ENCODE data around the gene MNAT1.

The MNAT1 gene

DNA sequence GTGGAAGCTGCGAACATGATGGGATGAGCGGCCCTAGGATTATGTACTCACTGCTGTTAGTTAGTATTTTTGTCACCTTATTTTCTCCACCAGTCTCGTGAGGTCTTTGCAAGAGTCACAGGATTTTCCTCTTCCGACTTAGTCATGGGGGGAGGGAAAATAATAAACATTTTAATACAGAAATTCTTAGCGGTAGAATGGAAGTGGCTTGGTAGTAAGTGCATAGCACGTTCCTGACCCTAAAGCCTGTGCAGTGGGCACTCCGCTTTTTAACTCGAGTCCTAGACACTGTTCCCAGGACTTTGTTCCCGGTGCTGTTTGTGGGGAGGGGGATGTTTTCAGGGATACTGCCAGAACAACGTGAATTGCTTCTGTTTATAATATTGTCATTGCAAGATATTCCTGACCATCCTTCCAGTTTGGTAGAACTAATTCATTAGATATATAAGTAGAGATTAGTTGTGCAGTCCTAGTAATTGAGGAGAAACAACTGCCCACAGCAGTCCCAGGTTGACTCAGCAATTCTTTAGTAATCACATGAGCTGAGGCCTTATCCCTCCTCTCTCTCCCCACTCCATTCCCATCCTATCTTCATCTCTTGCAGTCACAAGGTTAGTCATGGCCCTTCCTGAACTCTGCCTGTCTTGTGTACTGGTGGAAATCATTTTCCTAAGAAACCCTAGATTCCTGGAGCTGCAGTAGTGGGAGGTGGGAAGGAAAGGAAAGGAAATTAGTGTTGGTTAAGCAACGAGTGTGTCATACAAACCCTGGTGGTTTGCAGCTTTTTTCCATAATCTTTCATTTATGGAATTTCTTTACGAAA, 247.3 kb downstream of the MNAT1 start:
- no peaks in the 10 kb centered on the region for H3K27me3 ChIP-seq (ENCODE audit: control insufficient read depth, insufficient read depth, low read length)
- H3K36me3 ChIP-seq (ENCODE audit: control insufficient read depth, insufficient read depth, low read length), result peaks cover 35% of the 10 kb centered on the region
- peak overlapping the region; percentile 83 for H3K27ac ChIP-seq (ENCODE audit: low read depth, low read length)
- no peaks in the 10 kb centered on the region for H3K9me3 ChIP-seq (ENCODE audit: control insufficient read depth, insufficient read depth, low read length)
- peak overlapping the region; percentile 88 for H3K4me3 ChIP-seq (ENCODE audit: low read depth, low read length)
- peak overlapping the region; percentile 92 for H3K9ac ChIP-seq (ENCODE audit: low read depth, low read length)
- H3K4me1 ChIP-seq (ENCODE audit: control insufficient read depth, insufficient read depth, low read length), result 0 out of 2 replicates have a peak, but pooled peaks cover 6% of the 10 kb centered on the region

DNA sequence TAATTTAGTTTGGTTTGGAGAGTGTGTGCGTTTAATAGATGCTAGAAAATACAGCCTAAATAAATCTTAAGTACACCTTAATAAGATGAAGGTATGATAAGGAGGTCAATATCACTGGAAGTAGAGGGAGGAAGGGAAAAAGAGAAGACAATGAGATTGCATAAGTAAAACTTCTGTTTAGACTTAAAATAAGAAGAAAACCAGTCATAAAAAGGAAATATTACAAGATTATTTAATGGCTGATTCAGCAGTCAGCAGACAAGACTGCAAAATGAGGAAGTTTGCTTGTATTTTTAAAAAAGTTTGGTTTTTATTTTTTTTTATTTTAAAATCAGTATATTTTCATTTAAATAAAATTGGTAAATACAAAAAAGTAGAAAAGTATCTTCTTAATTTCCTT, 249.6 kb downstream of the MNAT1 start:
- Histone ChIP-seq H3K4me1 (ENCODE audit: control insufficient read depth, insufficient read depth, low read length) (0 out of 2 replicates have a peak, but pooled peaks cover 6% of the 10 kb centered on the region), H3K4me3 (ENCODE audit: low read depth, low read length) (no peak overlapping the region), H3K27me3 (ENCODE audit: control insufficient read depth, insufficient read depth, low read length) (no peaks in the 10 kb centered on the region), H3K9ac (ENCODE audit: low read depth, low read length) (no peak overlapping the region), H3K36me3 (ENCODE audit: control insufficient read depth, insufficient read depth, low read length) (peaks cover 15% of the 10 kb centered on the region), H3K9me3 (ENCODE audit: control insufficient read depth, insufficient read depth, low read length) (no peaks in the 10 kb centered on the region), H3K27ac (ENCODE audit: low read depth, low read length) (no peak overlapping the region)

DNA sequence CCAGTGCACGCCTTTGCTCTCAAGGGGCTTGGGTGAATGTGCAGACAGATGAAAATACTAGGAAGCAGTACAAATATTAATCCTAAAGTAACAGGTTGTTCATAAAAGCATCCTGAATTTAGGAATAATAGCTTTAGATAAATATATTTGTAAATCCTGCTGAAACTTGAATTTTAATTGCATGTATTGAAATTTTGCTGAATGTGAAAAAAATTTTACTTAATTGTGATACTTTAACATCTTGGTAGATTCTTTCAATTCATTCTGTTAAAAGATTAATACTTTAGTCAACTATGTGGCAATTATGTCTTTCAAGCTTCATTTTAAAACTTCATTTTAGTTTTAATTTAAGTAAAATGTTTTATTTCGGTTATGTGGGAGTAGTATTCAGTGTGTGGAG, 251.9 kb downstream of the MNAT1 start:
- no peaks in the 10 kb centered on the region for H3K9me3 ChIP-seq (ENCODE audit: control insufficient read depth, insufficient read depth, low read length)
- H3K4me3 ChIP-seq (ENCODE audit: low read depth, low read length), result no peak overlapping the region
- H3K4me1 ChIP-seq (ENCODE audit: control insufficient read depth, insufficient read depth, low read length), result 0 out of 2 replicates have a peak, but pooled peaks cover 6% of the 10 kb centered on the region
- H3K36me3 ChIP-seq (ENCODE audit: control insufficient read depth, insufficient read depth, low read length), result peaks cover 23% of the 10 kb centered on the region; the same call in 1 of the 2 replicates
- H3K27me3 ChIP-seq (ENCODE audit: control insufficient read depth, insufficient read depth, low read length), result no peaks in the 10 kb centered on the region
- no peak overlapping the region for H3K9ac ChIP-seq (ENCODE audit: low read depth, low read length)
- no peak overlapping the region for H3K27ac ChIP-seq (ENCODE audit: low read depth, low read length)

DNA sequence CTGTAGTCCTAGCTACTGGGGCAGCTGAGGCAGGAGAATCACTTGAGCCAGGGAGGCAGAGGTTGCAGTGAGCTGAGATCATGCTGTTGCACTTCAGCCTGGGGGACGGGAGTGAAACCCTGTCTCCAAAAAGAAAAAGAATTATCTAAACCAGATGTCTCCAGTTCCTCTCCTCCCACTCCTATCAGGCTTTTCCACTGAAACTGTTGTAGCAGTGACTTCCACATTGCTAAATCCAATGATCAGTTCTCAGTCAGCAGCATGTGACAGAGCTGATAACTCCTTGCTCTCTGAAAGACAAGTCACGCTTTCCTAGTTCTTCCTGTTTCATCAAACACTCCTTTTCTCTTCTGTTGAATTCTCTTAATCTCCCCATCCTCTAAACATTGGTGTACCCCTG, 255.0 kb downstream of the MNAT1 start:
- H3K4me3 ChIP-seq (ENCODE audit: low read depth, low read length), result no peak overlapping the region
- H3K36me3 ChIP-seq (ENCODE audit: control insufficient read depth, insufficient read depth, low read length), result peaks cover 27% of the 10 kb centered on the region; the same call in 1 of the 2 replicates
- H3K9me3 ChIP-seq (ENCODE audit: control insufficient read depth, insufficient read depth, low read length), result no peaks in the 10 kb centered on the region
- H3K27me3 ChIP-seq (ENCODE audit: control insufficient read depth, insufficient read depth, low read length), result no peaks in the 10 kb centered on the region
- H3K9ac ChIP-seq (ENCODE audit: low read depth, low read length), result no peak overlapping the region
- no peaks in the 10 kb centered on the region for H3K4me1 ChIP-seq (ENCODE audit: control insufficient read depth, insufficient read depth, low read length)
- no peak overlapping the region for H3K27ac ChIP-seq (ENCODE audit: low read depth, low read length)

DNA sequence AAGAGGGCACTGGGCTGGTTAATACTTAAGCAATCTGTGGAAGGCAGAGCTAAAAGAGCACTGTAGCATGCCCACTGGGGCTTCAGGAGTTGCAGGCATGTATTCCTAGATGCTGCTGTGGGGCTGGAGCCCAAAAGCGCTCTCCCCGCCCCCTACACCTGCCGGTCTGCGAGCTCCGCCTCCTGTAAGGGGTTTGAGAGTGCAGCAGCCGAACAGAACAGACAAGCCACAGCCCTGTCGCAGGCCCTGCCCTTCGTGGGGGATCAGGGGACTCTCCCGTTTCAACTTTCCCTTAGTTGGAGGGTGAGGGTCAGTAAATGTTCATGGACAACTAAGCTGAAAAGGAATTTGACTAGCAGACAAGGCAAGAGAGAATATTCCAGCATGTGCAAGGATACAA, 264.1 kb downstream of the MNAT1 start:
- no peaks in the 10 kb centered on the region for H3K36me3 ChIP-seq (ENCODE audit: control insufficient read depth, insufficient read depth, low read length)
- H3K27ac ChIP-seq (ENCODE audit: low read depth, low read length), result no peak overlapping the region
- no peaks in the 10 kb centered on the region for H3K9me3 ChIP-seq (ENCODE audit: control insufficient read depth, insufficient read depth, low read length)
- no peak overlapping the region for H3K9ac ChIP-seq (ENCODE audit: low read depth, low read length)
- H3K4me3 ChIP-seq (ENCODE audit: low read depth, low read length), result no peak overlapping the region
- no peaks in the 10 kb centered on the region for H3K4me1 ChIP-seq (ENCODE audit: control insufficient read depth, insufficient read depth, low read length)
- no peaks in the 10 kb centered on the region for H3K27me3 ChIP-seq (ENCODE audit: control insufficient read depth, insufficient read depth, low read length)

DNA sequence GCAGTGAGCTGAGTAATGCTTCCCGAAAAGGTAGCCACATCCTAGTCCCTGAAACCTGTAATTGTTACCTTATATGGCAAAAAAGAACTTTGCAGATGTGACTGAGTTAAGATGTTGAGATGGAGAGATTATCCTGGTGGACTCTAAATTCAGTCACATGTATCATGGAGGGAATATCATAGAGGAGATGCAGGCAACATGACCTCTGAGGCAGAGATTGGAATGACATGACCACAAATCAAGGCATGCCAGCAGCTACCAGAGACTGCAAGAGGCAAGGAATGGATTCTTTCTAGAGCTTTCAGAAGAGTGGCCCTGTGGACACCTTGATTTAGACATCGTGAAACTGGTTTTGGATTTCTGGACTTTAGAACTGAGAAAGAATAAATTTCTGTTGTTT, 265.0 kb downstream of the MNAT1 start:
- Histone ChIP-seq H3K27ac (ENCODE audit: low read depth, low read length) (no peak overlapping the region), H3K9me3 (ENCODE audit: control insufficient read depth, insufficient read depth, low read length) (no peaks in the 10 kb centered on the region), H3K27me3 (ENCODE audit: control insufficient read depth, insufficient read depth, low read length) (no peaks in the 10 kb centered on the region), H3K36me3 (ENCODE audit: control insufficient read depth, insufficient read depth, low read length) (no peaks in the 10 kb centered on the region), H3K4me3 (ENCODE audit: low read depth, low read length) (no peak overlapping the region), H3K9ac (ENCODE audit: low read depth, low read length) (no peak overlapping the region), H3K4me1 (ENCODE audit: control insufficient read depth, insufficient read depth, low read length) (no peaks in the 10 kb centered on the region)

DNA sequence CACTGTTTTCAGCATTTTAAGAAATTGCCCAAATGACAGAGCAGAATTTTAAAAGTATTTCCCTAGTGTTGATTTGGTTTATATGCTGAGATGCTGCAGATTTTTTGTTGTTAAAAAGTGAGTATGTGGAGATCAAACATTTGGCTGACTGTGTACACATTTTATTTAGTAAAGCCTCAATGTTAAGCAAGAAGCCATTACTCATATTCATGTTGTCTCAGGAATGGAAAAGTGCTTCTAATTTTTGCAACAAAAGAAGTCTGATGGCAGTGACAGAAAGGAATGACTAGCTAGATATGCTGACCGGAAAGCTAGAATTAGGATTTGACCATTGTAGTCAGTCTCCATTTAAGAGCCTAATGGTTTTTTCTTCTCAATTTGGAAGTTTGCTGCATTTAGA, 269.0 kb downstream of the MNAT1 start:
- no peaks in the 10 kb centered on the region for H3K27me3 ChIP-seq (ENCODE audit: control insufficient read depth, insufficient read depth, low read length)
- no peaks in the 10 kb centered on the region for H3K36me3 ChIP-seq (ENCODE audit: control insufficient read depth, insufficient read depth, low read length)
- no peak overlapping the region for H3K4me3 ChIP-seq (ENCODE audit: low read depth, low read length)
- no peak overlapping the region for H3K9ac ChIP-seq (ENCODE audit: low read depth, low read length)
- H3K4me1 ChIP-seq (ENCODE audit: control insufficient read depth, insufficient read depth, low read length), result no peaks in the 10 kb centered on the region
- no peaks in the 10 kb centered on the region for H3K9me3 ChIP-seq (ENCODE audit: control insufficient read depth, insufficient read depth, low read length)
- H3K27ac ChIP-seq (ENCODE audit: low read depth, low read length), result no peak overlapping the region

DNA sequence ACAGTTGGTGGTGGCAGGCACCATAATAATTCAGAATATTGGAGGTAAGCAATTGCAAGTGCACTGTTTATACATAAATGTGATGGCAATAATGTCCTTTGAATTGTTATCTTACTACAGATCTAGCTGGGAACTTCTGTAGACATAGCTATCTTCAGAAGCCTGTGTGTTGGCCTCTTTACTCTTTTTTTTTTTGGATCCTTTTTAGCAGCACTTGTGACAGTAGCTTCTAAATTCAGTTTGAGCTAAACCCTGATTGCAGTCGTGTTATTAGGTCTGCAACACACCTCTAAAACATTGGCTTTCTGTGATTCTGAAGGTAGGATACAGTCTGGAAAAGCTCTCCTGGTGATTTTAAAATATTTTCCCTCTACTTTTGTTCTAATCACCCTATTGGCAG, 285.0 kb downstream of the MNAT1 start:
- H3K27ac ChIP-seq (ENCODE audit: low read depth, low read length), result no peak overlapping the region
- H3K9ac ChIP-seq (ENCODE audit: low read depth, low read length), result no peak overlapping the region
- H3K9me3 ChIP-seq (ENCODE audit: control insufficient read depth, insufficient read depth, low read length), result peaks cover 6% of the 10 kb centered on the region
- no peaks in the 10 kb centered on the region for H3K4me1 ChIP-seq (ENCODE audit: control insufficient read depth, insufficient read depth, low read length)
- no peaks in the 10 kb centered on the region for H3K36me3 ChIP-seq (ENCODE audit: control insufficient read depth, insufficient read depth, low read length)
- no peaks in the 10 kb centered on the region for H3K27me3 ChIP-seq (ENCODE audit: control insufficient read depth, insufficient read depth, low read length)
- no peak overlapping the region for H3K4me3 ChIP-seq (ENCODE audit: low read depth, low read length)
